Measurements from ENCODE around the gene MUC5AC.

Gene MUC5AC

GRCh38 chr11:1217151-1217550 lies 59.4 kb downstream of the MUC5AC start:
- DNase-seq = no peak

GRCh38 chr11:1218256-1218787 lies 60.6 kb downstream of the MUC5AC start:
- no peak for DNase-seq

GRCh38 chr11:1218788-1219445 lies 61.2 kb downstream of the MUC5AC start:
- no peak for DNase-seq

- no peak for DNase-seq
These were observed 61.7 kb downstream of the MUC5AC start for GRCh38 chr11:1219446-1219833.

GRCh38 chr11:1219834-1220815 lies 62.4 kb downstream of the MUC5AC start:
- DNase-seq = no peak

GRCh38 chr11:1220941-1221721 lies 63.4 kb downstream of the MUC5AC start:
- DNase-seq = no peak

GRCh38 chr11:1221848-1222311 lies 64.1 kb downstream of the MUC5AC start:
- DNase-seq = no peak

- DNase-seq = no peak
These were observed 65.0 kb downstream of the MUC5AC start, which contains the start of gene MUC5B for GRCh38 chr11:1222491-1223345. MUC5B (plus strand) TSS chr11:1223066; CDS start chr11:1223124, 58 bp downstream.

GRCh38 chr11:1223346-1224110 lies 65.8 kb downstream of the MUC5AC start:
- no peak for DNase-seq

- no peak for DNase-seq
These were observed 66.3 kb downstream of the MUC5AC start for GRCh38 chr11:1224111-1224490.

GRCh38 chr11:1224491-1225385 lies 67.0 kb downstream of the MUC5AC start:
- DNase-seq = no peak

GRCh38 chr11:1225386-1226225 lies 67.9 kb downstream of the MUC5AC start:
- DNase-seq = no peak

GRCh38 chr11:1226226-1226985 lies 68.7 kb downstream of the MUC5AC start:
- no peak for DNase-seq

GRCh38 chr11:1226986-1227550 lies 69.3 kb downstream of the MUC5AC start:
- DNase-seq = no peak

GRCh38 chr11:1227551-1228100 lies 69.9 kb downstream of the MUC5AC start:
- DNase-seq = no peak

- DNase-seq = no peak
These were observed 70.5 kb downstream of the MUC5AC start for GRCh38 chr11:1228101-1228821.
